Upper lobe of left lung (tissue), 6 donors: ENCODE results near the gene SOX3. TPM values are rescaled to one million over a fixed set of nuclear protein-coding genes. Genes with fewer than 3 reads are reported as not detected.
A peak's percentile ranks its signal among the peaks of the same experiment; 100 is the strongest.

Experiments
- ATAC-seq, 2 donors: fragments of 200-7000 bp; cut with Tn5 transposase; one replicate each; pipeline ENCODE4 v1.9.1; 2022; ENCODE audit warnings: mild to moderate bottlenecking in 2 of 2, moderate library complexity in 2 of 2; ENCODE audit not compliant: low FRiP score in 2 of 2
- DNase-seq, 2 donors: peaks; one replicate each; pipeline ENCODE4 v3.0.0-alpha.2; 2019 to 2020
- H3K27ac ChIP-seq, 4 donors: fragments of 200-600 bp; sonication (generic); one replicate each; pipeline ENCODE4 v1.5.1; 2016 to 2019
- H3K27me3 ChIP-seq, 4 donors: fragments of 200-600 bp; sonication (generic); one replicate each; pipeline ENCODE4 v1.5.1; 2017 to 2019
- H3K36me3 ChIP-seq, 4 donors: fragments of 200-600 bp; sonication (generic); one replicate each; pipeline ENCODE4 v1.5.1; 2016 to 2019
- H3K4me1 ChIP-seq, 4 donors: fragments of 200-600 bp; sonication (generic); one replicate each; pipeline ENCODE4 v1.5.1; 2018 to 2019
- H3K4me3 ChIP-seq, 4 donors: fragments of 200-600 bp; sonication (generic); one replicate each; pipeline ENCODE4 v1.5.1; 2017 to 2019; ENCODE audit warnings: mild to moderate bottlenecking in 2 of 4, moderate library complexity in 1 of 4
- H3K9me3 ChIP-seq, 4 donors: fragments of 200-600 bp; sonication (generic); one replicate each; pipeline ENCODE4 v1.5.1; 2018 to 2019
- EP300 ChIP-seq, 4 donors: sonication (generic); formaldehyde crosslinking; IDR thresholded peaks; one replicate each; pipeline ENCODE4 v1.5.1; 2017; ENCODE audit warnings: antibody characterized with exemption in 4 of 4, control low read depth in 2 of 4
- POLR2A ChIP-seq, 4 donors: fragments of 450-650 bp; IDR thresholded peaks; one replicate each; pipeline ENCODE4 v1.5.1; 2016 to 2017; ENCODE audit warnings: antibody characterized with exemption in 4 of 4, mild to moderate bottlenecking in 2 of 4
- POLR2AphosphoS5 ChIP-seq, 2 donors: sonication (generic); formaldehyde crosslinking; IDR thresholded peaks; one replicate each; pipeline ENCODE4 v1.5.1; 2017; ENCODE audit warnings: antibody characterized with exemption in 2 of 2
- WGBS, 2 donors: methylation state at CpG; one replicate each; pipeline ENCODE4 v1.1.5; 2017 to 2018; 5-methylcytosine and 5-hydroxymethylcytosine counted together
- total RNA-seq, 6 donors: library from RNA; depleted of rRNA in 4 of 6; stranded (reverse); fragments of >200 nt in 4 of 6; gene quantifications; one replicate each; pipeline versions ENCODE4 v1.1.0 to v1.2.1, GENCODE V29; 2016 to 2021
- TF ChIP-seq, protein P1 (sequence below), 6 experiments: fragments of 450-650 bp in 4 of 6; fragments of 200-600 bp in 2 of 6; sonication (generic) in 2 of 6; IDR thresholded peaks; one replicate each; pipeline ENCODE4 v1.5.1; 2016 to 2019; ENCODE audit warnings: antibody characterized with exemption in 6 of 6
- donor health status: DM: no; HTN: no; CAD: no; lungs with moderate emphysema.
- donor health status: DM: no; HTN: yes; CAD: no; lungs with severe emphysema.

Gene SOX3
- under 1 TPM in 1 of 6 donors, not detected in 5; 0.10 TPM for total RNA-seq

DNA sequence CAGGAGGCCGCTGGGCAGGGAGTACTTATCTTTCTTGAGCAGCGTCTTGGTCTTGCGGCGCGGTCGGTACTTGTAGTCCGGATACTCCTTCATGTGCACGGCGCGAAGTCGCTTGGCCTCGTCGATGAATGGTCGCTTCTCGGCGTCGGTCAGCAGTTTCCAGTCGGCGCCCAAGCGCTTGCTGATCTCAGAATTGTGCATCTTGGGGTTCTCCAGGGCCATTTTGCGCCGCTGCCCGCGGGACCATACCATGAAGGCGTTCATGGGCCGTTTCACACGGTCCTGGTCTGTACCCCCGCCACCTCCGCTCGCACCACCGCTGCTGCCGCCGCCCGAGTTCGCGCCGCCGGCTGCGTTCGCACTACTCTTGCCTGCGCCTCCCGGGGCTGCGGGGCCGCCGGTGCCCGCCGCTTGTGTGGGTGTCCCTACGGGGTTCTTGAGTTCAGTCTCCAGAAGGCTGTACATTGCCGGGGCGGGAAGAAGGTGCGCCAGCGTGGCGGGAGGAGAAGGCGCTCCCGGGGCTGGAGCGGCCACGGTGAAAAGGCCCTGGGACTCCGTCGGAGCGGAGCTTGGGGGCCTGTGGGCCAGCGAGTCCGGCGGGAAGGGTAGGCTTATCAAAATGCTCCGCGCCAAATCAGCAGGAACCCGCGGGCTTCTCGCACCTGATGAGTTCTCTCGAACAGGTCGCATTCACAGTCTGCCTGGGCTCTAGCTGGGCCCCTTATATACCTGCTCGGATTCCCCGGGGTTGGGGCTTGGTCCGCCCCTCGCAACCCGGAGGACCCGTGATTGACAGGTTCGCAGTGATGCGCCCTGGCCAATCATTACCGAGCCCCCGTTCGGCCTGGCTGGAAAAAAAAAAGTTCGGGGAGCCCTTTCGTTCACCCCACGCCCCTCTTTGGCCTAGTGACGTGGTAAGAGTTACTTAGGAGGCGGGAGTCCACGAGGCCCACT, at the start of gene SOX3:
Gene SOX3 (minus strand): TSS at position 699 of the 954 bp plus-strand sequence. CDS start 9 bp downstream, at position 690.
- ATAC-seq, result no peak
- H3K4me1 ChIP-seq, result peaks cover 0 to 17% (median 1%) of the 10 kb centered on the region in 4 donors
- H3K36me3 ChIP-seq, result no peaks in the 10 kb centered on the region
- H3K27me3 ChIP-seq, result peaks cover 0 to 61% (median 9%) of the 10 kb centered on the region in 4 donors
- no peak within 1 kb of the TSS for H3K27ac ChIP-seq
- DNase-seq, result peak in 1 of 2 donors; percentile 48
- peak within 1 kb of the TSS in 3 of 4 donors; percentile 4 to 30 (median 22) for H3K4me3 ChIP-seq
- WGBS, 2 donors, result 48% methylated on average over 87 of the region's 87 CpGs; no CpG with 5 or more reads in 1 of the 2 donors
- peaks cover 0 to 12% (median 0%) of the 10 kb centered on the region in 4 donors for H3K9me3 ChIP-seq
- TF ChIP-seq POLR2AphosphoS5 (IDR thresholded peaks at IDR 0.05), result no peak
- TF ChIP-seq EP300 (IDR thresholded peaks at IDR 0.05), result no peak
- TF ChIP-seq POLR2A (IDR thresholded peaks at IDR 0.05), result no peak
- TF ChIP-seq, protein P1, sequence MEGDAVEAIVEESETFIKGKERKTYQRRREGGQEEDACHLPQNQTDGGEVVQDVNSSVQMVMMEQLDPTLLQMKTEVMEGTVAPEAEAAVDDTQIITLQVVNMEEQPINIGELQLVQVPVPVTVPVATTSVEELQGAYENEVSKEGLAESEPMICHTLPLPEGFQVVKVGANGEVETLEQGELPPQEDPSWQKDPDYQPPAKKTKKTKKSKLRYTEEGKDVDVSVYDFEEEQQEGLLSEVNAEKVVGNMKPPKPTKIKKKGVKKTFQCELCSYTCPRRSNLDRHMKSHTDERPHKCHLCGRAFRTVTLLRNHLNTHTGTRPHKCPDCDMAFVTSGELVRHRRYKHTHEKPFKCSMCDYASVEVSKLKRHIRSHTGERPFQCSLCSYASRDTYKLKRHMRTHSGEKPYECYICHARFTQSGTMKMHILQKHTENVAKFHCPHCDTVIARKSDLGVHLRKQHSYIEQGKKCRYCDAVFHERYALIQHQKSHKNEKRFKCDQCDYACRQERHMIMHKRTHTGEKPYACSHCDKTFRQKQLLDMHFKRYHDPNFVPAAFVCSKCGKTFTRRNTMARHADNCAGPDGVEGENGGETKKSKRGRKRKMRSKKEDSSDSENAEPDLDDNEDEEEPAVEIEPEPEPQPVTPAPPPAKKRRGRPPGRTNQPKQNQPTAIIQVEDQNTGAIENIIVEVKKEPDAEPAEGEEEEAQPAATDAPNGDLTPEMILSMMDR (IDR thresholded peaks at IDR 0.05), result no peak

DNA sequence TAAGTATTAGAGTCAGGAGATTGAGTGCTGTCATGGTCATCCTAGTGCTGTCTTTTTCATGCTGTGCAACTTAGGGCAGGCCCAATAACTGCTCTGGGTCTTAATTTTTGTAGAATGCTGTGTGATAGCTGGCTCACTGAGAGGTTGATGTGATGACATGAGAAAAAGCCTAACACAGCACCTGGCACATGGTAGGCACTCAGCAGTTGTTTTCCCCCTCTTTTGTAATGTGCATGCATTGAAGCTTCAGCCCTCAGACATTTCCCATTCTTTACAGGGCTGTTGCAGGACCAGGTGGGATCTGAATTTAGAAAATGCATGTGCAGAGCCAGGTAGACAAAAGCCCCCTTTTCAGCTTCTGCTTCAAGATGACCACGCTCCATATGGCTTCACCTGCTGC, 44.1 kb upstream of the SOX3 start:
- WGBS, 2 donors, result 92% methylated on average over 1 of the region's 1 CpG; no CpG with 5 or more reads in 1 of the 2 donors
- ATAC-seq, result no peak

DNA sequence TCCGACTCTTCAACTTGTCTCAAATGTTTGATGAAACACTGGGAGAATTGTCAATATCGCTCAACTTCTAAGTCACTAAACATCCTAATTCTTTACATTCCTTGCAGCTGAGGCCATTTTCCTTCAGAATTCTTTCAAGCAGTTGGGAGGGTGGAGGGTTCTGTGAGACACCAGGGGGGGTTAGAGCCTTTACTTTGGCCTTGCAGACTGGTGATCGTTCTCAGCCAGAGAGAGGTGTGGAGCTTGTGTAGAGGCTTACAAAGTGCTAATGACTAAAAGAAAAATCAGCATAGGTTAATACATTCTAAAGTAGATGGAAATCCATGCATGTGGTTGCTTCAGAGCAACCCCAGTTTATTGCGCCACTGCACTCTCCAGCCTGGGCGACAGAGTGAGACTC, 21.3 kb upstream of the SOX3 start:
- Histone ChIP-seq H3K27ac (no peak overlapping the region), H3K36me3 (no peaks in the 10 kb centered on the region), H3K4me1 (no peaks in the 10 kb centered on the region), H3K4me3 (no peak overlapping the region), H3K9me3 (no peaks in the 10 kb centered on the region), H3K27me3 (no peaks in the 10 kb centered on the region)
- no peak for TF ChIP-seq POLR2AphosphoS5 (IDR thresholded peaks at IDR 0.05)
- TF ChIP-seq EP300 (IDR thresholded peaks at IDR 0.05), result no peak
- TF ChIP-seq, protein P1 (IDR thresholded peaks at IDR 0.05), result no peak
- TF ChIP-seq POLR2A (IDR thresholded peaks at IDR 0.05), result no peak
- 22 to 53% methylated on average over 3 to 5 of the region's 5 CpGs for WGBS, 2 donors
- DNase-seq (no peak), ATAC-seq (no peak)

More for the DNA sequence above, 44.1 kb upstream of the SOX3 start:
- H3K27ac ChIP-seq, result no peak overlapping the region
- no peak overlapping the region for H3K4me3 ChIP-seq
- no peaks in the 10 kb centered on the region for H3K4me1 ChIP-seq
- H3K36me3 ChIP-seq, result no peaks in the 10 kb centered on the region
- H3K27me3 ChIP-seq, result no peaks in the 10 kb centered on the region
- TF ChIP-seq, protein P1 (IDR thresholded peaks at IDR 0.05), result no peak
- TF ChIP-seq POLR2AphosphoS5 (IDR thresholded peaks at IDR 0.05), result no peak
- TF ChIP-seq POLR2A (IDR thresholded peaks at IDR 0.05), result no peak
- no peak for TF ChIP-seq EP300 (IDR thresholded peaks at IDR 0.05)
- H3K9me3 ChIP-seq, result no peaks in the 10 kb centered on the region
- no peak for DNase-seq

DNA sequence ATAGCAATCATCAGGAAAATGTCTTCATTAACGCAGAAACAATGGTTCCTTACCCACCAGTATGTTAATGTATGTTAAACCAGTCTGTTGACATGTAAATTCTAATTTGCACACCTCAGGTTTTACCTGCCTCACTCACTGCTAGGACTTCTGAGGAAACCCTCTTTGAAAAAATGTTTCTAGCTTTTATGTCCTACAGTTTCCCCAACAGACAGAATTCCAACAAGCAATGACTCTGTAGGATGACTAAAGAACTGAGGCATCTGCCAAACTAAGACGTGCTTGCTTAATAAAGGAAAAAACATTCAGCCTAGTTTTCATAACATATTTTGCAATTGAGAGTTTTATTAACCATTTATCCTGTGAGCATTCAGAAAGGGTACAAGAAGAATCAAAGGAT, 20.6 kb upstream of the SOX3 start:
- H3K27me3 ChIP-seq, result no peaks in the 10 kb centered on the region

More for the DNA sequence above, 20.6 kb upstream of the SOX3 start:
- Histone ChIP-seq H3K36me3 (no peaks in the 10 kb centered on the region), H3K9me3 (no peaks in the 10 kb centered on the region), H3K4me3 (no peak overlapping the region), H3K4me1 (no peaks in the 10 kb centered on the region), H3K27ac (no peak overlapping the region)
- no peak for DNase-seq
- WGBS, 2 donors, result 22 to 36% methylated on average over 2 of the region's 2 CpGs
- no peak for TF ChIP-seq POLR2A (IDR thresholded peaks at IDR 0.05)
- TF ChIP-seq POLR2AphosphoS5 (IDR thresholded peaks at IDR 0.05), result no peak
- no peak for TF ChIP-seq EP300 (IDR thresholded peaks at IDR 0.05)
- TF ChIP-seq, protein P1 (IDR thresholded peaks at IDR 0.05), result no peak
- no peak for ATAC-seq
